Ovary (tissue), 3 donors: Measurements from ENCODE around the gene IL15RA.

Experiments used
- POLR2A ChIP-seq: fragments of 450-650 bp; IDR thresholded peaks from one replicate; pipeline ENCODE4 v1.6.1; 2017; ENCODE audit warnings: antibody characterized with exemption, mild to moderate bottlenecking, moderate library complexity
- TF ChIP-seq, protein P1 (sequence below), 3 donors: fragments of 450-650 bp in 2 of 3; fragments of 200-600 bp in 1 of 3; IDR thresholded peaks; one replicate each; pipeline versions ENCODE4 v1.5.1 to v1.8.0; 2016 to 2022; ENCODE audit warnings: antibody characterized with exemption in 3 of 3, mild to moderate bottlenecking in 1 of 3
- donor health status: DM: no; HTN: no; CAD: no.

DNA sequence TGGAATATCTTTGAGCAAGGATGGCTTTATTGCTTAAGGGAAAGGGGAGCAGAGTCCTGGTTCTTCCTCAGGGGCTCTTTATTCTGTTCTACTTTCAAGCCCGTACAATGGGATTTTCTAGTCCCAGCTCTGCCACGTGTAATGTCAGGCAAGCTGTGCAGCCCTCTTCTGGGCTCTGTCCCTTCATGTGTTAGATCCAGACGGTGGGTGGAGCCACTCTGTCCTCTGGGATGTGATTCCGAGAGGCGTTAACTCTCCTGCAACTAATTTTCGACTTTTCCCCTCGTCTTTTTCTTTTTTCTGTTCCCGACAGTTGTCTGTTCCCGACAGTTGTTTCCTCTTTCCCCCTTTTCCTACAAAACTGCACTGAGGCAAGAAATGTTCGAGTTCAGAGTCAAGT lies 52.5 kb downstream of the IL15RA start:
- TF ChIP-seq, protein P1, sequence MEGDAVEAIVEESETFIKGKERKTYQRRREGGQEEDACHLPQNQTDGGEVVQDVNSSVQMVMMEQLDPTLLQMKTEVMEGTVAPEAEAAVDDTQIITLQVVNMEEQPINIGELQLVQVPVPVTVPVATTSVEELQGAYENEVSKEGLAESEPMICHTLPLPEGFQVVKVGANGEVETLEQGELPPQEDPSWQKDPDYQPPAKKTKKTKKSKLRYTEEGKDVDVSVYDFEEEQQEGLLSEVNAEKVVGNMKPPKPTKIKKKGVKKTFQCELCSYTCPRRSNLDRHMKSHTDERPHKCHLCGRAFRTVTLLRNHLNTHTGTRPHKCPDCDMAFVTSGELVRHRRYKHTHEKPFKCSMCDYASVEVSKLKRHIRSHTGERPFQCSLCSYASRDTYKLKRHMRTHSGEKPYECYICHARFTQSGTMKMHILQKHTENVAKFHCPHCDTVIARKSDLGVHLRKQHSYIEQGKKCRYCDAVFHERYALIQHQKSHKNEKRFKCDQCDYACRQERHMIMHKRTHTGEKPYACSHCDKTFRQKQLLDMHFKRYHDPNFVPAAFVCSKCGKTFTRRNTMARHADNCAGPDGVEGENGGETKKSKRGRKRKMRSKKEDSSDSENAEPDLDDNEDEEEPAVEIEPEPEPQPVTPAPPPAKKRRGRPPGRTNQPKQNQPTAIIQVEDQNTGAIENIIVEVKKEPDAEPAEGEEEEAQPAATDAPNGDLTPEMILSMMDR (IDR thresholded peaks at IDR 0.05), result no peak
- no peak for TF ChIP-seq POLR2A
